SIG-M5 treated with dmso at 0.1 percent for 504 hours (cell line): ENCODE measurements around the gene ENOX1.

Experiments used
- DNase-seq: peaks from one replicate; lab custom pipeline; 2025; ENCODE audit not compliant: unreplicated experiment; lab: John Stamatoyannopoulos, UW

ENOX1 gene

GRCh38 chr13:43611281-43612273, 175.2 kb downstream of the ENOX1 start:
- DNase-seq: no peak

- DNase-seq: no peak
Observed at GRCh38 chr13:43608400-43609137, 178.2 kb downstream of the ENOX1 start.

GRCh38 chr13:43597599-43597945, 189.2 kb downstream of the ENOX1 start:
- DNase-seq: no peak

- DNase-seq: no peak
Observed at GRCh38 chr13:43596924-43597598, 189.7 kb downstream of the ENOX1 start.

GRCh38 chr13:43596006-43596405, 190.8 kb downstream of the ENOX1 start:
- DNase-seq: no peak

- no peak for DNase-seq
Observed at GRCh38 chr13:43587376-43587775, 199.4 kb downstream of the ENOX1 start.

- no peak for DNase-seq
Observed at GRCh38 chr13:43584751-43585150, 202.0 kb downstream of the ENOX1 start.

- DNase-seq: no peak
Observed at GRCh38 chr13:43583321-43583720, 203.5 kb downstream of the ENOX1 start.

- DNase-seq: no peak
Observed at GRCh38 chr13:43580280-43580679, 206.5 kb downstream of the ENOX1 start.

- DNase-seq: no peak
Observed at GRCh38 chr13:43579321-43579720, 207.5 kb downstream of the ENOX1 start.

- DNase-seq: no peak
Observed at GRCh38 chr13:43574605-43575004, 212.2 kb downstream of the ENOX1 start.

- no peak for DNase-seq
Observed at GRCh38 chr13:43573802-43574514, 212.8 kb downstream of the ENOX1 start.

- DNase-seq: no peak
Observed at GRCh38 chr13:43573361-43573740, 213.4 kb downstream of the ENOX1 start.

- DNase-seq: no peak
Observed at GRCh38 chr13:43572656-43573360, 214.0 kb downstream of the ENOX1 start.

GRCh38 chr13:43569658-43570057, 217.1 kb downstream of the ENOX1 start:
- DNase-seq: no peak

GRCh38 chr13:43567608-43568007, 219.2 kb downstream of the ENOX1 start:
- DNase-seq: no peak

GRCh38 chr13:43564952-43565351, 221.8 kb downstream of the ENOX1 start:
- DNase-seq: no peak

- no peak for DNase-seq
Observed at GRCh38 chr13:43561081-43561480, 225.7 kb downstream of the ENOX1 start.

GRCh38 chr13:43558939-43559338, 227.8 kb downstream of the ENOX1 start:
- no peak for DNase-seq

GRCh38 chr13:43558326-43558725, 228.4 kb downstream of the ENOX1 start:
- no peak for DNase-seq
